ENCODE data around the gene MRPL51.
A peak's percentile ranks its signal among the peaks of the same experiment; 100 is the strongest.

The MRPL51 gene

DNA sequence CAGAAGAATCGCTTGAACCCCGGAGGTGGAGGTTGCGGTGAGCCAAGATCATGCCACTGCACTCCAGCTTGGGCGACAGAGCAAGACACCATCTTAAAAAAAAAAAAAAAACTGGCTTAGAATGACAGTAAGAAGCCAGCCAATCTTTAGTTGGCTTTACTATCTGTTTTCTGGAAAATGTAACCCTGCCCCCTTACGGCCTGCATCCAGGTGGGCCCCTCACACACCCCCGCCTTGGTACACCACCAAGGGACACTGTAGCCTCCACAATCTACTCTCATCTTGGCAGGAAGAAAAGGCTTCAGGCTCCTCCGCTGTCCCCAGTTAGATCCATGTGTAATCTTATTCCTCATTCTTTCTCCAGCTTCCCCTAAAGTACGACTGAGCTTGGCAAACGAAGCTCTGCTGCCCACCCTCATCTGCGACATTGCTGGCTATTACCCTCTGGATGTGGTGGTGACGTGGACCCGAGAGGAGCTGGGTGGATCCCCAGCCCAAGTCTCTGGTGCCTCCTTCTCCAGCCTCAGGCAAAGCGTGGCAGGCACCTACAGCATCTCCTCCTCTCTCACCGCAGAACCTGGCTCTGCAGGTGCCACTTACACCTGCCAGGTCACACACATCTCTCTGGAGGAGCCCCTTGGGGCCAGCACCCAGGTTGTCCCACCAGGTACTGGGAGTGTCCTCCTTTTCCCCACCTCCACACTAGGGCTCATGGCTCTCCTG, 34.6 kb downstream of the MRPL51 start:
- no peak for DNase-seq

DNA sequence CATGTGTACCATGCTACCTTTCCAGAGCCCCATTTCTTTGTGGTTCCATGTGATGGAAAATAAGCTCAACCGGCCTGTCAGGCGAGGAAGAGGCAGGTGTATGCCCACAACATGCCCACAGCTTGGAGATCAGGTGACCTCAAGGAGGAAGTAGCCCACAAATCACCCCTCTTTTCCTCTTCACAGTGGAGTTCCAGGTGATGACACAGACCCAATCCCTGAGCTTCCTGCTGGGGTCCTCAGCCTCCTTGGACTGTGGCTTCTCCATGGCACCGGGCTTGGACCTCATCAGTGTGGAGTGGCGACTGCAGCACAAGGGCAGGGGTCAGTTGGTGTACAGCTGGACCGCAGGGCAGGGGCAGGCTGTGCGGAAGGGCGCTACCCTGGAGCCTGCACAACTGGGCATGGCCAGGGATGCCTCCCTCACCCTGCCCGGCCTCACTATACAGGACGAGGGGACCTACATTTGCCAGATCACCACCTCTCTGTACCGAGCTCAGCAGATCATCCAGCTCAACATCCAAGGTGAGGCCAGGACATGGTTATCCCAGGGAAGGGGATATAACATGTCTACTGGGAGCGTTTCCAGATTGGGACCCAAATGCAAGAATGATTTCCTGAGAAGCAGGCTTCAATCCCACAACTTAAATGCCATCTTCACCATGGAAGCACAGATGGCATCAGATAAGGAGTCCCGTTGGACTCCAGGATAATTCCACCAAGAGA, 35.7 kb downstream of the MRPL51 start:
- no peak for DNase-seq

DNA sequence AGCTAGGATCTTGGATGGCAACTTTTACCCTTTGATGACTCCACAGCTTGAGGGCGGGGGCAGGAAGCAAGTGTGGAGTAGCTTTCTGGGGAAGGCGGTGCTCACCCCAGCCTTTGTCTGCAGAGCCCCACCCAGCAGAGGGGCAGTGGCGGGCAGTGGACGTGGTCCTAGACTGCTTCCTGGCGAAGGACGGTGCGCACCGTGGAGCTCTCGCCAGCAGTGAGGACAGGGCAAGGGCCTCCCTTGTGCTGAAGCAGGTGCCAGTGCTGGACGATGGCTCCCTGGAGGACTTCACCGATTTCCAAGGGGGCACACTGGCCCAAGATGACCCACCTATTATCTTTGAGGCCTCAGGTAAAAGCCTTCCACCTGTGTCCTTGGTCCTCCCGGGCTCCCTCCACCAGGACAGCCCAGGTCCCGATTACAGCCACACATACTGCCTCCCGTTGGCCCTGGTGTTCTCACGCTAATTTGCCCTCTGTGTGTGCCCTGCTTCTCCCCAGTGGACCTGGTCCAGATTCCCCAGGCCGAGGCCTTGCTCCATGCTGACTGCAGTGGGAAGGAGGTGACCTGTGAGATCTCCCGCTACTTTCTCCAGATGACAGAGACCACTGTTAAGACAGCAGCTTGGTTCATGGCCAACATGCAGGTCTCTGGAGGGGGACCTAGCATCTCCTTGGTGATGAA, 40.0 kb downstream of the MRPL51 start:
- DNase-seq, result no peak

DNA sequence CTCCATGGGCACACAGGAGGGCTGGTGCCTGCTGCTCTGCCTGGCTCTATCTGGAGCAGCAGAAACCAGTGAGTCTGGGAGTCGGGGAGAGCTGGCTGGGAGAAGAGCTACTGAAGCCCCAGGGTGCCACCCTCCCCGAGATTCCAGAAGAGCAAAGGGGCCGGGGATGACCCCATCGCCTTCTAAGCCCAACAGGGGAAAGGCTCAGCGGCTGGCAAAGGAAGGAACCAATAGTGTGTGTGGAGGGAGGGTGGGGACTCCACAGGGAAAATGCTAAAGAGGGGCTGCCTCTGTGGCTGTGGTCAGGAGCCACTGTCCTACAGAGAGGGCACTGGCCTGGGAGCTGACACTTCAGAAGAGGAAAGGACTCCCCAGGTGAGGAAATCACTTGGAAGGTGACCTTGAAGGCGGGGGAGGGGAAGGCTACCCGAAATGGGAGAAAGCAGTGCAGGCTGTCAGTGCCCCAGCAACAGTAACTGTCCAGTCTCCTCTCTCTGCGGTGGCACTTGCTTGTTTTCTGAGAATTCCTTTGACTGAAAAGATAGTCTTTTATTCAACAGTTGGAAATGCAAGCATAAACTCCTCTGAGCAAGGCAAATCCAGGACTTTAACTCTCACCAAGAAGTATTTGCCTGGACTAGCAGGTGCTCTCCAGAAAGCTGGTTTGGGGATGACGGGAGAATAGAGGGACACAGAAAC, 40.7 kb downstream of the MRPL51 start:
- no peak for DNase-seq

DNA sequence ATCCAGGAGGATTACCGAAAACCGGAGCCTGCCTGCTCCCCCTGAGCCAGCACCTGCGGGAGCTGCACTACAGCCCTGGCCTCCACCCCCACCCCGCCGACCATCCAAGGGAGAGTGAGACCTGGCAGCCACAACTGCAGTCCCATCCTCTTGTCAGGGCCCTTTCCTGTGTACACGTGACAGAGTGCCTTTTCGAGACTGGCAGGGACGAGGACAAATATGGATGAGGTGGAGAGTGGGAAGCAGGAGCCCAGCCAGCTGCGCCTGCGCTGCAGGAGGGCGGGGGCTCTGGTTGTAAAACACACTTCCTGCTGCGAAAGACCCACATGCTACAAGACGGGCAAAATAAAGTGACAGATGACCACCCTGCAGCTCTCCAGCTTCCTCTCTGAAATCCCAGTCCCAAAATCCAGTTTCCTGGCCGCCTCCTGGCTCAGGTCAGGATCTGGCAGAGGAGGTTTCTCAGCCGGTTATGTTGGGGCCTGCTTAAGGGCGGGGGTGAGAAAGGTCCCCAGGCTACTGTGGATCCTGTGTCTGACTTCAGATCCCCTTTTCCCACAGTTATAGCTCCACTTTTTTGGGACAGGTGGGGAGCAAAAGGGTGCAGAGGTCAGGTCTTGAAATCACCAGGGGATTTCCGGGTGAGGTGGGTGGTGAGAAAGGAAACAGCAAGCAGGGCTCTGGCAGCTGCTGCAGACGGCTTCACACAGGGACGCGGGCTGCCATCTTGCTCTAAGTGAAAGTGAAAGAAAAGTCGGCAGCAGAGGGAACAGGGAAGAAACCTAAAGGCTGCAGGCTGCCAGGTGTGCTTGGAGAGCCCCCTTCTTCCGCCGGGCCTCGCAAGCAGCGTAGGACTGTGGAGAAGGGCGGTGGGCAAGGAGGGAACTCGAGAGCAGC, 41.5 kb downstream of the MRPL51 start, which contains the start of gene TAPBPL:
Gene TAPBPL, plus strand, starts transcription at position 695 of the 897 bp plus-strand sequence. CDS start 207 bp downstream, outside the sequence.
- peak; percentile 80 for DNase-seq

DNA sequence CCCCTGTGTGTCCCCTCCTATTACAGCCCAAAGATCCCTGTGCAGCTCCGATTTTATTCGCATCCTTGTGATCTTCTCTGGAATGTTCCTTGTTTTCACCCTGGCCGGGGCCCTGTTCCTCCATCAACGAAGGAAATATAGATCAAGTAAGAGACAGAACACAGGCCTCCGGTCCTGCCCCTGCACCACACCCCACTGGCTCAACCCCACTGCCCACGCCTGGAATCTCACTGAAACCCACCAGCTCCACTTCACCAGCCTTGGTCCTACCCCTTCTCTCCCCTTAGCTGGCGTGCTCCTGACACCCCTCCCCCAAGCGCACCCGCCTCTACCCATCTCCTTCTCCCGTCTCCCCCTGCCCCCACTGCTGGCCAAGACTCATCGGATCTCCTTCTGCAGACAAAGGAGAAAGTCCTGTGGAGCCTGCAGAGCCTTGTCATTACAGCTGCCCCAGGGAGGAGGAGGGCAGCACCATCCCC, 42.2 kb downstream of the MRPL51 start:
- DNase-seq, result no peak

DNA sequence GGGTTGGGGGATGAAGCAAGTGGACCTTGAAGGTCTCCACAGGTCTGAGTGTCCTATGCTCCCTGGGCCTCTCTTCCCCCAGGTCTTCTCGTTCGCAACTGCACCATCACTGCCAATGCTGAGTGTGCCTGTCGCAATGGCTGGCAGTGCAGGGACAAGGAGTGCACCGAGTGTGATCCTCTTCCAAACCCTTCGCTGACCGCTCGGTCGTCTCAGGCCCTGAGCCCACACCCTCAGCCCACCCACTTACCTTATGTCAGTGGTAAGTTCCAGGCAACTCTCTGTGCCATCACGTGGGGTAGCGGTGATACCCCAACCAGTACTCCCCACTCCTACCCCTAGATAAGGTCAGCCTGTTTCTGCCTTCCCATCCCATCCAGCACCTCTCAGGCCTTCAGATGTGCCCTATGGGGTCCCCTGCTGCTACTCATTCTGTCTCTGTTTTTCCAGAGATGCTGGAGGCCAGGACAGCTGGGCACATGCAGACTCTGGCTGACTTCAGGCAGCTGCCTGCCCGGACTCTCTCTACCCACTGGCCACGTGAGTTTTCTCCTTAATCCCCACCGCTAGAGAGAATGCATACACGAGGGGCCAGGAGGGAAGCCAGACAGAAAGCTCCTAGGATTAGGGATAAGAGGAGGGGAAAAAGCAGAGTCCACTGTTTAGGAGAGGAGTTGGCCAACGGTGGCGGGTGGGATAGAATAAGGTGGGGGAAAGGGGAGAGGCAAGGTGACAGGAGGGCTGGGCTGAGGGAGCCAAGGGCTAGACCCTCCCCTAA, 42.8 kb downstream of the MRPL51 start:
- DNase-seq, result no peak

DNA sequence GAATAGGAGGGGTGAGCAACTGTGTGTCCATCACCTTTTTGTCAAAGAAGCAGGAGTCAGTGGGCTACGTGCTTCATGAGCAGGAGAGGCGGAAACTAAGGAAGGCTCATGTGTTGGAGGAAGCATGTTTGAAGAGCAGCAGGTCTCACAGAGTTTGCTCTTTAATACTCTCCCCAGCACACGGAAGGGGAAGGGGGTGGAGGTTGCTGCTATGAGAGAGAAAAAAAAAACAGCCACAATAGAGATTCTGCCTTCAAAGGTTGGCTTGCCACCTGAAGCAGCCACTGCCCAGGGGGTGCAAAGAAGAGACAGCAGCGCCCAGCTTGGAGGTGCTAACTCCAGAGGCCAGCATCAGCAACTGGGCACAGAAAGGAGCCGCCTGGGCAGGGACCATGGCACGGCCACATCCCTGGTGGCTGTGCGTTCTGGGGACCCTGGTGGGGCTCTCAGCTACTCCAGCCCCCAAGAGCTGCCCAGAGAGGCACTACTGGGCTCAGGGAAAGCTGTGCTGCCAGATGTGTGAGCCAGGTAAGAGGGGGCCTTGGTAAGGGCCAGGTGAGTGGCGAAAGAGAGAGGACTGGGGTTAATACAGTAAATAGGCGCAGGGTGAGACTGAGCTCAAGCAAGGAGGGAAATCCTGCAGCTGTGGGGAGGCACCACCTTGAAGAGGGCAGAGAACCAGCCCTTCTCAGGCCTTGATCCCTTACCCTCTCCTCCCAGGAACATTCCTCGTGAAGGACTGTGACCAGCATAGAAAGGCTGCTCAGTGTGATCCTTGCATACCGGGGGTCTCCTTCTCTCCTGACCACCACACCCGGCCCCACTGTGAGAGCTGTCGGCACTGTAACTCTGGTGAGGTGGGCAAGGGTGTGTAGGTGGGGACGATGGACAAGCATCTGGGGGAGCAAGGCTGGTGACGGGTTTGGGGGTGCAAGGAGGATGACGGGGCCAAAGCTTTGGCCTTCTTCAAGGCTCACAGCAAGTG, 48.1 kb downstream of the MRPL51 start, which contains the start of gene CD27:
Gene CD27, plus strand, starts transcription at position 252 of the 985 bp plus-strand sequence. Its CDS starts 141 bp downstream, at position 393.
- no peak for DNase-seq

DNA sequence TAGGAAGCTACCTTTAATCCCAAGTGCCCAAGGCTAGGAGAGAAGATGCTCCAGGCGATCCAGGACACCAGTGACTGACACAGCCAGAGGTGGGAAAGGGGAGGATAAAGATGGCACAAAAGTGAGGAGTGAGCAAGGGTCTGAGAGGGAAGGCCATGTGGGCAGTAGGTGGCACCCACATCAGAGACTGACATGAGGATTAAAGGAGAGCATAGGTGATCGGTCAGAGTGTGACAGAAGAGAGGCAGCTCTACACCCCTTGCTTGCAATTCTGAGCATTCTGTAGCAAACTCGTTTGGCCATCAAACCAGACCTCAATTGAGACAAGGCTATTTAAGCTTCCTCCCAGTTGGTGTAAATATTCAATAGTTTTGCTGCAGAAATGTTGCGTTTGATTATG, 49.0 kb downstream of the MRPL51 start:
- no peak for DNase-seq

DNA sequence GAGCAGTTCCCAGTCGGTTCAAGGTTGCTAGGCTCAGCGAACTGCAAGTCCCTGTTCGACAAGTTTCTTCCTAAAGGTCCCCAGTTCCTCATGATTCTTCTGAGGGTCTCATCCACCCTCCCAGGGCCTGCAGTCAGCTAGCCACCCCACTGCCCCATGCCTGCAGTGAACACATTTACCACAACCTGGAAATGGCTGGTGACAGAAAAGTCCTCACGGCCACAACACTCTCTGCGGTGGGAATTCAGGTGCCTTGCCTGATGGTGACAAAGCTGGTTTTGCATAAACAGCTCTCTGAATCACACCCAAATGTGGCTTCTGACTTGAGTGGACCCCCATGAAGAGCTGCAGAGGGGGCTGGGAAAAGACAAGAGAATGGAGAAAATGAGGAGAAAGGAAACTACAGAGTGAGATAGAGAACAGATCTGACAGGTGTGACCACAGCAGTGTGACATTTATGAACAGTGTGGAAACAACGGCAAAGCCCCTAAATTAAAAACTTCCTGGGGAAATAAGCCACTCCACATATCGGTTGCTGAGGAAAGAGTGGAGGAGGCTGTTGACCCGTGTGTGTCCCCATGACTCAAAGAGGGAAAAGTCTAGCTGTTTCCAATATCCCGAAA, 49.6 kb downstream of the MRPL51 start:
- DNase-seq, result no peak

DNA sequence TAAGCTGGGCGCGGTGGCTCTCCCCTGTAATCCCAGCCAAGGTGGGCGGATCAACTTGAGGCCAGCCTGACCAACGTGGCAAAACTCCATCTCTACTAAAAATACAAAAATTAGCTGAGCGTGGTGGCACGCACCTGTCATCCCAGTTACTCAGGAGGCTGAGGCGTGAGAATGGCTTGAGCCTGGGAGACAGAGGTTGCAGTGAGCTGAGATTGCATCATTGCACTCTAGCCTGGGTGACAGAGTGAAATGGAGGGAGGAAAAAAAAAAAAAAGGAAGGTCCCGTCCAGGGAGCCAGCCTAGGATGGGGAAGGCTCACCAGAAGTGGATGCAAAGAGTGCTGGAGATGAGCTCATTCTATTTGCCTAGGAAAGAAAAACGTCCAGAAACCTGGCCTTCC, 50.2 kb downstream of the MRPL51 start:
- DNase-seq, result no peak

Data from DMS 273 treated with DMSO at 0.1 percent for 48 hours (cell line).